ENCODE measurements around the gene LRP1B.

LRP1B gene

DNA sequence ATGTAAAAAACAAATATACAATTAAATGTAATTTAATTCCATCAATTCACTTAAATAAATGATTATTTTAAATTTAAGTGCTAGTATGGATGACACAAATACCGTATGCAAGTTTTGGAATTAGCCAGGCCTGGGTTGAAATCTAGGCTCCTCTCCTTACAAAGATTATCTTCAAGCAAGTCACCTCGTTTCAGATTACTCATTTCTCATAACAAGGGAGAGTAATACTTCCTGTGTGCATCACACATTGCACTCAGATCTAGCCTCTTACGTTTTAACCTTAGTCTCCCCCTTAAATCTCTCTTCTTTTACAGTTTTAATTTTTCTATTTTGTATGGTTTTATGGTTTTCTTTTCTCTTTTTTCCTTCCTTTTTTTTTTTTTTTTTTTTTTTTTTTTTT lies 1874.7 kb downstream of the LRP1B start:
- DNase-seq: no peak

DNA sequence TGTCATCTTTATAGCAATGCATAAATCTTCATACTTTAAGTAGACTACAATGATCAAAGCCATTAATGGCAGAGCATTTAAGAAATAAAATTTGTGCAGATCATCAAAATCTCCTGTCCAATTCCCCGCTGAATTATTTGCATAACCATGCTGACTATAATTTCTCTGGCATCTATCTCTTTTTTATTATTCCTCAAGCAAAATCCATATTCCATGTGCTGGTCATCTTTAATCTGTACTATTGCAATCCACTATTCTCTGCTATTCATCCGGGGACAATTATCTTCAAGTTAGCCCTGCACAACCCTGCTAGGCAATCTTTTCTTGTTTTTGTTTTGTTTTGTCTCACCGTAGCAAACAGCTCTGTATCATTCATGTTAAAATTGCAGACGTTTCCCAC lies 1881.0 kb downstream of the LRP1B start:
- no peak for DNase-seq

DNA sequence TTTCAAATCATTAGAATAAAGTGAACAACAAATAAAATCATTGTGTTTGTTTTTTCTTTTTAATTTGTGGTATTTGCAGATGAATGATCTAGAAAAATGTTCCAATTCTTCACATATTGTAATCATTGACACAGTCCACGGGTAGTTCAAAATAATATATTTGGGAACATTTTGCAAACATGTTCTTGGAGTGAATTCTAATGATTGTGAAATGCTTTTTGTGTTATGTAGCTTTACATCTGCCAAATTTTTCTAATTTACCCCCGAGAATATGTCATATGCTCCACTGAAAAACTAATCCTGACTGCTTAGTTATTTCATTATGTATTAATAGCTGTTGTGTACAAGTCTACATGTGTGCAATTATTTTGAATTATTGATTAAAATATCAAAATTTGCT lies 1882.2 kb downstream of the LRP1B start:
- DNase-seq: no peak

DNA sequence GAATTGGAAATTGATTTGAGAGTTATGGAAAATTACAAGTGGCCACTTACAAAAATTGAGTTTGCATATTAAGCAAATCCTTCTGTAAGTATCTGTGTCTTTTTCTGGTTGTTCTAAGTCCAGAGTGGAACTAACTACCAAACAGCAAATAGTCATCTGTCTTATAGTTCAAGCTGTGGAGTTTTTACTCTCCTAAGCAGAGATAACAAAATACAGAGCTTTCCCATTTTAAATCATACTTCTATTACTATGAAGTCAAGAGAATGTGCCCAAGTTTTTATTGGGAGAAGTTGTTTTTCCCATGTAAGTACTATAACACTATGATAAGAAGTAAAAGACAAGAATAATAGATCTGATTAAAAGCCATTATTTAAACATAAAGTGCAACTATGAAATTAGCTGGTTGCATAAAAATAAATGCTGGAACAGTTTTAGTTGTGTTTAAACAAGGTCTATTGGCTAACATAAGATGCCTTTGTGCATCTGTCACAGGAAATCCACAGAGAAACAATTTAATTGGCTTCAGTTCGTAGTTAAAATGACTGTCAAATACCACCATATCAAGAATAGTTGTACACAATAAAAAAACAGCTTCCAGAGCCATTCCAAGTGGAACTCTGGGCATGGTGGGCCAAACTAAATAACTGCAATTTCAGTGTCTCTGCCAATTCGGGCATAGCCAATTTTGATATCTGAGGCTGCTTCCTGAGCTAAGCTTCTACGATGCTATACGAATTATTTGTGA lies 1883.2 kb downstream of the LRP1B start:
- DNase-seq: no peak

DNA sequence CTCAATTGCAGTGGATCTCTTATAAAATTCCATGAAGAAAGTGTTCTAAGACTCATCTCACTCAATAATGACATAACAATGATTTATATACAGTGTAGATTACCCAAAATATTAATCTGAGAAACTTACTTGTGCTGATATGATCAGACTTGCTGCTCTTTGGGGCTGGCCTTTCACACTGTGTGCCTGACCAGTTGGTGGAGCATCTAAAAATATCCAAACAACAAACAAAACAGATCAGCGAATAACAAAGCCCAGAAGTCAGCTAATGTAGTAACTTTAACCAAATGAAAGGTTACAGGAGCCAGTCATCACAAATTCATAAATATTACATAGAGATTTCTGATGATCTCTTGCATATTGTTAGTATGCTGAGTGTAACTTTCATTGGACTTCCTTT lies 1883.9 kb downstream of the LRP1B start:
- DNase-seq: no peak

DNA sequence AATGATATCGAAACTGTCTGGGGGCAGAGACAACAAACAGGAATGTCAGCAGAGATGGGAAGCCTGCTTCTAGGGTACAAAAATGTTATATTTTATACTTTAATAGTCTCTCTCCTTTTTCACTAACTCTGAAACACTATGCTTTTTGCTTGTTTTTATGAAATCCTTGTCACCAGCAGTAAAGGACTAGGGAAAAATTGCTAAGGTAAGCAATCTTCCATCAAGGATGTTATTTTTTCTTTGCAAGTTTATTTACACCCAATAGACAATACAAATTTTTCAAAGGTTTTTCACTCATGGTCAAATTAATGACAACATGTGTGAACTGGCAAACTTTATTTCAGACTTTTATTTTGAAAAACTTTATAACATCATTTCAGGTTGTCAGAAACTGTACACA lies 1884.8 kb downstream of the LRP1B start:
- DNase-seq: no peak

DNA sequence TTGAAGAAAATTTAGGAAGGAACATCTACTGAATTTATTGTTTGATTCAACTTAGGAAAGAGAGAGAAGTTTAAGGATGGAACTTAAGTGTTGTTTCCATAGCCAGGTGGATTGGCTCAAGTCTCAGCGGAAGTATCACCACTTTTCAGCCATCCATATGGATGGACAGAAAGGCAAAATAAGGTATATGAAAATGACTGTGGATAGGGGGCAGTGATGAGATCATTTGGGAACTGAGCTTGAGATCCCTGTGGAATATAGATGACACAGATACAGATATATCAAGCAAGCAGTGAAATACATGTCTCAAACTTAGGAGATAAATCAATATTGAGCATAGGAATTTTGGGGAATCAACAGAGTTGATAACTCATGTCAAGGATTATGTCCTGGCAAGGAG lies 1887.9 kb downstream of the LRP1B start:
- DNase-seq: no peak

DNA sequence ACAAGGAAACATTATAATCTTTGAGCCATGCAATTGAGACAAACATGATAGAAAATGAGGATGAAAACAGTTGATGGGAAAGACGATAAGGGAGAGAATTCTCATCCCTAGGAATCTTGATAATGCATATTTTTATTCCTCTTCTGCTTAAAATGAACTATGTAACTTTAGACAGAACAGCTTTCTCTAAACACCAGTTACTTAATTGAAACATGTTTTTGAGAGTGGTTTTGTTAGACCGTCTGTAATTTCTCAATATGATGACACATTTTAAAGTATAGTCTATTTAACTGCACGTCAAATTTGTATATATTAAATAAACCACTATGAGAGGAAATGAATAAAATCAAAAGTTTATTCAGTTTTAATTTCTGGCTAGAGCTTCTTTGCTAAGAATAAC lies 1896.7 kb downstream of the LRP1B start:
- DNase-seq: no peak

DNA sequence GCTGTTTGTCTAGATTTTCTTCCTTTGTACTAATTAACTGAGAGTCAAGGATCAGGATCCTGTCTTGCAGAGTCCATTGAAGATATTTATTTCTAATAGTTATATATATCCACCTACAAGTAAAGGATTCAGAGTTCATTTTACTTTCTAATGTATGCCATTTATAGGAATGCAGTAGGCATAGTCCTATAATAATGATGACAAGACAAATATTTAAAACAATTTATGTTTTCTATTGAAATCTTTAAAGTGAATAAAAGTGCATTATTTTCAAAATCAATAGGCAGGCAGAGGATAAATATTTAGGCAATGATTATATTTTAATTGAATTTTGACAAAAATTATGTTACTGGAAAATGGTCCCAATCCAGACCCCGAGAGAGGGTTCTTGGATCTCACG lies 1919.9 kb downstream of the LRP1B start:
- DNase-seq: no peak

DNA sequence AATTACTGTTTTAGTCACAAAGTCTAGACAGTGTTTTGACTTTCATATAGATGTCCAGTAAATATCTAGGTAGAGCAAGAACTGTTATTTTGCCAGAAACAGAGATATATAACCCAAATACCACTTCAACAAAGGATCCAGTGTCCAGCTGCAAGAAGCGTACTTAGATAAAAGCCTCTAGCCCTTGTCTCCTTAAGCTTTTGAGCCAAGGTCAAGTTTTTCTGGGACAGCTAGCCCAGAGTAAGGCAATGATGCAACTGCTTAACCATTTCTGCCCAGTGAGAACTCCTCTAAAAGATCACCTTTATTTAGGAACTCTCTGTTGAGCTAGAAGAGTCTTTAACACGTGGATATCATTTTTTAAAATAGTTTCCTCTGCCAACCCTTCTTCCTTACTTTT lies 1925.7 kb downstream of the LRP1B start:
- DNase-seq: no peak

DNA sequence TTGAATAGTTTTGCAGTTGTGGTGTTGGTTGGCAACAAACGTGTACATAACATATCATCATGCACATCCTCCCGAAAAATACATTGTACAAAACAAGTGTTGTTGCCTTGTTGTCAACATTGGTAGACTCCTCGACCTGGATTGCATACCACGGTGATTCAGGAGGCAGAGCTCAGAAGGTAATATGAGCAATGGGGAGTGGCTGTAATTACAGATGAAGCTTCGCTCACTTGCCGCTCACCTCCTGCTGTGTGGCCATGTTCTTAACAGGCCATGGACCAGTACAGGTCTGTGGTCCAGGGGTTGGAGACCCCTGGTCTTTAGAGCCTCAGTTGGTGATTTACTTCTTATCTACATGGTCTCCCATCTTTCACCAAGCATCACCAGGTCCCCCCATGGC lies 1927.5 kb downstream of the LRP1B start:
- DNase-seq: no peak

DNA sequence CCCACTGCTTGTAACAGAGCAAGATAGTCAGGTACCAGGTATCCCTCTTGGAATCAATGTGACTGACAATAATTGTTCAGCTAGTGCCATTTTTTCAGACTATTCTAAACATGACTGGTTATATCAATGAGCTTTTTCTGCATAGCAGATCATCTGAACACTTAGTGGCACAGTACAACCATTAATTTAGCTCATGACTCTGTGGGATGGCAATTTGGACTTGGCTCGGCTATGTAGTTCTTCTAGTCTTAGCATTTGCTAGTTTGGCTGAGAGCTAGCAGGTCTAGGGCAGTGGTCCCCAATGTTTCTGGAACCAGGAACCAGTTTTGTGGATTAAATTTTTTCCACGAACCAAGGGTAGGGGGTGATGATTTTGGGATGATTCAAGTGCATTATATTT lies 1929.2 kb downstream of the LRP1B start:
- DNase-seq: no peak

DNA sequence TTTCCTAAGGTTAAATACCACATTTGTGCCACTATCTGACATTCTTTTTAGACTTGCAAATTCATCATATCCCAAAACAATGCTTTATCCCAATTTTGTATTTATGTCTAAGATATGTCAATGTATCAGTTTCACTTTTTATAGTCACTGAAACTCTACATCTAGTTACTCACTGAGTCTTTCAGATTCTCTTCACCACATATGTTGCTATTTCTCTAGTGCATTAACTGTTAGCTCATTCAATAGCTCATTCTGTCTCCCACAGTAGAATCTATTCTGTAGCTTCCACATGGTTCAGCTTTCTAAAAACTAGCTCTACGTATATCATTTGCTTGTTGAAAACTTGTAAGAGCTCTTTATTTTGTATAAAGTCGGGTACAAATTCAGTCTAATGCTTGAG lies 1930.1 kb downstream of the LRP1B start:
- DNase-seq: no peak

DNA sequence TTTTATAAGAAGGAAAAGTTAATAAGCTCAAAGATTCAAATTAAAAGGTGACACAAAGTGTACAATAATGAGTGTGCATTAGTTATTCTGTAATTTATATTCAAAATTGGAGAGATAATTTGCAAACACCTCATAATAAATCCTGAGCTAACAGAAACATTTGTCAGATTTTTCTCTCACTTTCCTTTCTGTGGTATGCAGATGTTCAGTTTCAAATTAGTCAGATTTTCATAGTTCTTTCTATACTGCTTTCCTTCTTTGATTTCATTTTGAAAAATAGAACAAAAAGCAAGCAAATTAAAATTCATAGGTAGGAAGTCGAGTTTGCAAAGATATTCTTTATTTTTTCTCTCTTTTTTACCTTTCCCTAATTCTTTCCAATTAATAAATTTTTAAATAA lies 1930.5 kb downstream of the LRP1B start:
- DNase-seq: no peak

DNA sequence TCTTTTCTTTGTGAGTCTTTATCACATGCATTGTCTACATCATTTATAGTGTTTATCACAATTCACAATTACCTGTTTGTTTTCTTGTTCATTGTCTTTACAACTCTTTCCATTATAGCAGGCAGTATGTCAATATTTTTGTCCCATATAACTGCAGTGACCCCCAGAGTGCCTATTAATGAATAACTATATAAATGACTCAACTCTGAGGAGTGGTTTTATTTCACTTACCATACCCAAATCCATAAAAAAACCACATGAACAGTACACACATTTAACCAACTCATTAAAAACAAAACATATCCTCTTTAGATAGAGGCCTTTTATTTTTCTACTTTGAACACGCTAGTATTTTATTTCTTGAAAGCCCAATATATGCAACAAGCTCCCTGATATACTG lies 1931.5 kb downstream of the LRP1B start:
- no peak for DNase-seq

DNA sequence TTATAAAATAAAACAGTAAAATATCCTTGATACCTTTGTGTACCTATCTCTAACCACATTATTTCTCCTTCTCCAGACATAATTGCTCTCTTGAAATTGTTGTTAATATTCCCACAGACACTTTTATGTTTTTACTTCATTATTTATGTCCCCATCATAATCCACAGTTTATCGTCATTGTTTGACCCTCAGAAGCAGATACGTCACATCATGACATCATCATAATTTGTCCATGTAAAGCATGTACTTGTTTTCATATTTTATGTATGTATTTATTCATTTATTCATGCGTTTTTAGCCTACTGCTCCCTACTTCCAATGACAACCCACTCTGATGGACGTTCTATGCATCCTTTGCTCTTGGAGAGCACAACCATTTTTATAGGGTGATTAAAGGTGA lies 1943.7 kb downstream of the LRP1B start:
- DNase-seq: no peak

DNA sequence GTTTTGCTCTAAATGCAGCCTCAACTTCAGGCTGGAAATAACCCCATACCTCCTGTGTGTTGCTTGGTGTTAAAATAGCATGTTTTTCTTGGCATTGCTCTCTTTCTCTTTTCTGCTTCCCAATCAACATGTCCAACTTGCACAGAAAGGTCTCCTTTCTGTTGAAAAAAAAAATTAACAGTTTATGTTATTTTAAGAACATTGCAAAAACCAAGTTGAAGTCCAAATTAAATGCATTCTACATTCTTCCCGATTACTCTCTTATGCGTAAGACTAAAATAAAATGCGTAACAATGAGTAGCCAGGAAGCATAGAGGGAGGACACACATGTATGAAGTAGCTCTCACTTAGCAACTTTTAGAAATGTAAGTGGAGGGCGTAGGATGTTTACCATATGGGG lies 1944.5 kb downstream of the LRP1B start:
- DNase-seq: no peak

DNA sequence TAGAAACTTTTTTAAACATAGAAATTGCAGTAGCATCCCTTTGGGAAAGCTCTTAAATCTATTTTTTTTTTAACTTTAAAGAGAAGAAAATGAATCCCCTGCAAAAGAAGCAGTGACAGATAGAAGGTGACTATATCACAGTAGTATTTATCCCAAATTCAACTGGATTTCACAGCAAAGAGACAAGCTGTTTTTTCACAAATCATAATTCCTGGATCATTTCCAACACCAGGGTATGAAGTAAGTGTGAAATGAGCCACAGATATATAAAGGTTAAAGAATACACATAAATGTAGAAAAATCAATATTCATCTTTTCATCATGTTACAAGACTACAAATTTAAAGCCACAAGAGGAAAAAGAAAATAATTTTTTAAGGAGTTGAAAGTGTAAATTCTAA lies 1945.7 kb downstream of the LRP1B start:
- DNase-seq: no peak

DNA sequence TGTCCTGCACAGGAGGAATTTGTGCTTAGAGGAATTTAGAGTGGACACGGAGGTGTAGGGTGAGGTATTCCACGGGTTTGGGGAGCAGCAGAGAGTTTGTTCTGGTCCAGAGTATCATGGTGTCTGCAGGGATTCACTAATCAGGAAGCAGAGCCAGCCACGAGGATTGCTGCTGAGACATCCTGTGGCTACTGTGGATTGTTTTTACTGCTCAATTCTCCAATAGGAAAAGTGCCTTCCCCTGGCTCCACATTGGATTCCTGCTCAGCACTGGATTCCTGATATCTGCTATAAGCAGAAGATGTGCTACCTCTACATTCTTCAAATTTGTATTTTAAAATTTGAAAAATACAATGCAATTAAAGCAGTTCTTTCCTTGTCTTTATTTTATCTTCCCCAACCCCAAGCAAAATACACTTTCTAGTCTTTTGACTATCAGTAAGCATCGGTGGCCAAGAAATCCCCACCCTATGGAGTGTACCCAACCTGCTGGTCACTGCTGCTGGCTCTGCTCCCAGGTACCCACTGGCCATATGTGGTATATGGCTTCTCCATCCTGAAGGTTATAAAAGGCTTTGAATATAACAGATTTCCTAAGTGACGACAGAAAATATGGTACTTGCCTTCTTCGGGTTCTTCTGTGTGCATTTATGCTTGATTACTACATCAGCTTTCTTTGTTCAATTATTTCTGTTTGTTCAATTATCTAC lies 1947.6 kb downstream of the LRP1B start:
- no peak for DNase-seq
